COLO668 (cell line): ENCODE results near the gene TBX6.

Source experiments
- DNase-seq: peaks from one replicate; lab custom pipeline; 2025; ENCODE audit not compliant: unreplicated experiment; lab: John Stamatoyannopoulos, UW

TBX6 gene

GRCh38 chr16:30040221-30040620, 51.5 kb downstream of the TBX6 start:
- DNase-seq, result no peak
